ENCODE measurements around the gene ELK4.

GRCh38 chr1:205631768-205632668 is at the start of gene ELK4:
- TF ChIP-seq CTCF (IDR thresholded peaks at IDR 0.05) = peak in 2 of 3 donors; percentile 75 to 91
- TF ChIP-seq POLR2A (IDR thresholded peaks at IDR 0.05) = peak; percentile 95

Measured in ovary (tissue), 3 donors.